Fibroblast of pulmonary artery (primary cell): ENCODE results near the gene MOB3A.

ENCODE experiments used
- DNase-seq: peaks from one replicate; pipeline ENCODE4 v3.0.0-alpha.2; 2010; ENCODE audit warnings: low read depth
- H3K4me3 ChIP-seq: replicated peaks from 2 replicates; pipeline ENCODE4 v1.5.1; 2011; ENCODE audit warnings: low read depth, mild to moderate bottlenecking, control low read depth, low read length, moderate library complexity
- CTCF ChIP-seq: IDR thresholded peaks from 2 replicates; pipeline ENCODE4 v1.5.1; 2011; ENCODE audit warnings: mild to moderate bottlenecking, control low read depth, low read length, inconsistent platforms; ENCODE audit errors: missing control alignments

Gene MOB3A

GRCh38 chr19:2122982-2123381, 26.9 kb upstream of the MOB3A start:
- no peak for TF ChIP-seq CTCF
- H3K4me3 ChIP-seq, result no peak overlapping the region
- DNase-seq, result no peak

GRCh38 chr19:2122251-2122650, 26.1 kb upstream of the MOB3A start:
- no peak for DNase-seq
- no peak for TF ChIP-seq CTCF
- no peak overlapping the region for H3K4me3 ChIP-seq

GRCh38 chr19:2121416-2122051, 25.4 kb upstream of the MOB3A start:
- DNase-seq, result no peak
- no peak overlapping the region for H3K4me3 ChIP-seq
- no peak for TF ChIP-seq CTCF

- no peak for TF ChIP-seq CTCF
- H3K4me3 ChIP-seq, result no peak overlapping the region
- DNase-seq, result no peak
Observed at GRCh38 chr19:2120821-2121220, 24.7 kb upstream of the MOB3A start.

- no peak overlapping the region for H3K4me3 ChIP-seq
- no peak for TF ChIP-seq CTCF
- no peak for DNase-seq
Observed at GRCh38 chr19:2119921-2120785, 24.0 kb upstream of the MOB3A start.

- no peak for TF ChIP-seq CTCF
- H3K4me3 ChIP-seq, result no peak overlapping the region
- no peak for DNase-seq
Observed at GRCh38 chr19:2118438-2118837, 22.3 kb upstream of the MOB3A start.
